ENCODE results near the gene DCTN4.

GRCh38 chr5:150765799-150766169 lies 7.0 kb upstream of the DCTN4 start:
- TF ChIP-seq MLLT1 (IDR thresholded peaks at IDR 0.05) = no peak
- no peak for TF ChIP-seq CTCF (IDR thresholded peaks at IDR 0.05 in 2 of 3, conservative IDR thresholded peaks at IDR 0.05 in 1 of 3; ENCODE audit: insufficient read depth in 2 of 3, low read depth in 1 of 3, low read length in 3 of 3)
- TF ChIP-seq EZH2 (IDR thresholded peaks at IDR 0.05; ENCODE audit: borderline replicate concordance, low read depth, low read length) = no peak
